ENCODE results near the gene P4HB. TPM values are rescaled to one million over a fixed set of nuclear protein-coding genes. Genes with fewer than 3 reads are reported as not detected.

P4HB gene
- total and polyA plus RNA-seq, 8 donors: 485 to 935 (median 547) TPM

- ATAC-seq: no peak
- DNase-seq: no peak
- Histone ChIP-seq H3K4me3 (no peak overlapping the region), H3K4me1 (peaks cover 0 to 5% of the 10 kb centered on the region in 2 donors), H3K27me3 (peaks cover 6 to 87% of the 10 kb centered on the region in 2 donors), H3K27ac (no peak overlapping the region), H3K9me3 (no peaks in the 10 kb centered on the region), H3K36me3 (no peaks in the 10 kb centered on the region)
- TF ChIP-seq CTCF (IDR thresholded peaks at IDR 0.05): no peak
- intact Hi-C loops (cut with DNase I): no loop called here
Observed at GRCh38 chr17:81809556-81809998, 50.8 kb downstream of the P4HB start.

GRCh38 chr17:81808778-81809555 is 51.4 kb downstream of the P4HB start:
- intact Hi-C loops (cut with DNase I): no loop called here
- Histone ChIP-seq H3K27me3 (peaks cover 13 to 93% of the 10 kb centered on the region in 2 donors), H3K36me3 (no peaks in the 10 kb centered on the region), H3K9me3 (no peaks in the 10 kb centered on the region), H3K4me1 (peaks cover 0 to 11% of the 10 kb centered on the region in 2 donors), H3K4me3 (no peak overlapping the region), H3K27ac (no peak overlapping the region)
- ATAC-seq: no peak
- no peak for DNase-seq
- no peak for TF ChIP-seq CTCF (IDR thresholded peaks at IDR 0.05)

- no peaks in the 10 kb centered on the region for H3K9me3 ChIP-seq
- H3K27ac ChIP-seq: no peak overlapping the region
- no peak for DNase-seq
- TF ChIP-seq CTCF (IDR thresholded peaks at IDR 0.05): no peak
- no peak overlapping the region for H3K4me3 ChIP-seq
- peaks cover 0 to 18% of the 10 kb centered on the region in 2 donors for H3K4me1 ChIP-seq
- no peaks in the 10 kb centered on the region for H3K36me3 ChIP-seq
- no peak for ATAC-seq
- intact Hi-C loops (cut with DNase I): no loop called here
- H3K27me3 ChIP-seq: peaks cover 24 to 95% of the 10 kb centered on the region in 2 donors
Observed at GRCh38 chr17:81807839-81808238, 52.5 kb downstream of the P4HB start.

GRCh38 chr17:81807210-81807719 is 53.1 kb downstream of the P4HB start:
- Histone ChIP-seq H3K27me3 (peaks cover 30 to 95% of the 10 kb centered on the region in 2 donors), H3K4me3 (no peak overlapping the region), H3K4me1 (peaks cover 0 to 18% of the 10 kb centered on the region in 2 donors), H3K9me3 (no peaks in the 10 kb centered on the region), H3K27ac (no peak overlapping the region), H3K36me3 (no peaks in the 10 kb centered on the region)
- DNase-seq (no peak), ATAC-seq (no peak)
- intact Hi-C loops (cut with DNase I): no loop called here
- TF ChIP-seq CTCF (IDR thresholded peaks at IDR 0.05): no peak

GRCh38 chr17:81806461-81807209 is 53.7 kb downstream of the P4HB start:
- no peaks in the 10 kb centered on the region for H3K36me3 ChIP-seq
- DNase-seq: no peak
- ATAC-seq: no peak
- H3K27ac ChIP-seq: no peak overlapping the region
- intact Hi-C loops (cut with DNase I): no loop called here
- H3K9me3 ChIP-seq: no peaks in the 10 kb centered on the region
- TF ChIP-seq CTCF (IDR thresholded peaks at IDR 0.05): no peak
- H3K4me1 ChIP-seq: peaks cover 0 to 18% of the 10 kb centered on the region in 2 donors
- no peak overlapping the region for H3K4me3 ChIP-seq
- H3K27me3 ChIP-seq: peaks cover 33 to 96% of the 10 kb centered on the region in 2 donors
